Activated T-helper 1 cell treated with Interleukin-2 at 50 U/mL for 16 hours (primary cell): ENCODE measurements around the gene ELL2.

Source experiments
- DNase-seq: peaks from one replicate; pipeline ENCODE4 v3.0.0-alpha.2; 2020; ENCODE audit warnings: low read depth

The ELL2 gene

DNA sequence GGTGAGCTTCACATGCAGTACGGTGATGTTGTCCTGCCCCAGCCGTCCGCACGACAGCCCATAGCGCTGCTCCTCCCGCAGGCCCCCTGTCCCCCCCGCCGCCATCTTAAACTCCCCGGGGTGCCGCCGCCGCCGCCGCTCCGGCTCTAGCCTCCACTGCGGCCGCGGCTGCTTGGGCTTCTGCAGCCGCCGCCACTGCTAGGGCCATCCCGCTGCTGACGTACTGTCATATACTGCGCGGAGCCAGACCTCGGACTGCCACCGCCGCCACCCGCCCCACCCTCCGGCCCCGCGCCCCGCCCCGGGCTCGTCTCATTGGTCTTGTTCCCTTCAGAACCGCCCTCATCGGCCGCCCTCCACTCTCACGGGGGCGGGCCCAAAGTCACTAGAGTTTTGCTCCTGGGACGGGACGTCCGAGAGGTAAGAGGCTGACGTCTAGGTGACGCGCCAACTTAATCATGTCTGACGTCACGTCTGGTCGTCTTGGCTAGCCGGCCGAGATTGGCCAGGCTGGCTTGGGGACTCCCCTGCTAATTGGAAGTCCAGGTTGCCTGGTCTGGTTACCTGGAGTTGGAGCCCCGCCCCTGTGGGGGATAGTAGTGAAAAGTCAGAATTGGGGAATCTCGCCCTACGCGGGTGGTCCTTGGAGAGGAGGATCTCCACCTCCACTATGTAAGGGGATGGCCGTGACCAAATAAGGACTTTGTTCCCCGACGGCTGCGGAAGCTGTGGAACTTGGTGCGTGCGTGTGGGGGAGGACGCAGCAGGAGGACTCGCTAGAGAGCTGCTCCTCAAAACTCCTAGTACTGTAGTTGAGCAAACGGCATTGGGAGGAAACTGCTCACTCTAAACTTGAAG lies at the start of gene ELL2:
ELL2 (minus strand) TSS at position 235 of the 858 bp plus-strand sequence; CDS start at position 105, 130 bp downstream.
- peak; percentile 86 for DNase-seq

DNA sequence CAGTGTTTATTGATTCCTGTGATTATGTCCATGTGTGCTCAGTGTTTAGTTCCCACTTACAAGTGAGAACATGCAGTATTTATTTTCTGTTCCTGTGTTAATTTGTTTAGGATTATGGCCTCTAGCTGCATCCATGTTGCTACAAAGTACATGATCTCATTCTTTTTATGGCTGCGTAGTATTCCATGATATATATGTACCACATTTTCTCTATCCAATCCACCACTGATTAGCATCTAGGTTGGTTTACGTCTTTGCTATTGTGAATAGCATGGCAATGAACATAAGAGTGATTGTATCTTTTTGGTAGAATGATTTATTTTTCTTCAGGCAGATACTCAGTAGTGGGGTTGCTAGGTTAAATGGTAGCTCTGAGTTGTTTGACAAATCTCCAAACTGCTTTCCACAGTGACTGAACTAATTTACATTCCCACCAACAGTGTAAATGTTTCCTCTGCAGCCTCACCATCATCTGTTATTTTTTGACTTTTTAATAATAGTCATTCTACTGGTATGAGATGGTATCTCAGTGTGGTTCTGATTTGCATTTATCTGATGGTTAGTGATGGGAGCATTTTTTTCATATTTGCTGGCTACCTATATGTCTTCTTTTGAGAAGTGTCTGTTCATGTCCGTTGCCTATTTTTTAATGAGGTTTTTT lies 47.5 kb upstream of the ELL2 start:
- no peak for DNase-seq

DNA sequence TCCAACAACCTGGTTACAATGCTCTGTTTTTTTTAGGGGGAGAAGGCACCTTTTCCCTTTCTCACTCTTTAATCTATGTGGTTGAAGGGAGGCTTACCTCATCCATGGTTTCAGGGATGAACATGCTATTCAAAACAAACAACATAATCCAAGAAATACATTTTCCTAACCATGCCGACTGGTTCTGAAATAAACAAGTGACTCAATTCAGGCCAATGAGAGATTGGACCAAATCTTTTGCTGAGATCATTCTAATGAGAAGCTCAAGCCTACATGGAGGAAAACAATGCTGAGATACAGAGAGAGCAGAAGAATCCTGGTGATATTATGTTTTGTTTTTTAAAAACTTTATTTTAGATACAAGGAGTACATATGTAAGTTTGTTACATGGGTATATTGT lies 46.8 kb upstream of the ELL2 start:
- DNase-seq: no peak

DNA sequence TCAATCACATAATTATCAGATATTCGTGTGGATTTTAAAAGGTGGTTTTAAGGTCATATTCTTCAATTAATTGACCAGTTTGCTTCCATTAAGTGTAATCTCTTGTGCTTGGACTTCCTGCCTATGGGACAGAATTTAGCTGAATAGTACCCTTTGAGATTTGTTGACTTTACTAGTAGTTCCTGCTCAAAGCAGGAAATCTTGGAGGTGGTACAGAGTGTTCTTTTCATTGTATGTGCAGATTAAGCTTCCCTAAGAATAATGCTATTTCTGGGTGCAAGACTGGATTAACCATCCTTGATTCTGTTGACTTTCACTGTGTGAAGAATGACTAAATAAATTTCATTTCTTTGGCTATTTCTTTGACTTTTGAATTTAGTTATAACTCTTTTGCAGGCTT lies 45.4 kb upstream of the ELL2 start:
- no peak for DNase-seq

DNA sequence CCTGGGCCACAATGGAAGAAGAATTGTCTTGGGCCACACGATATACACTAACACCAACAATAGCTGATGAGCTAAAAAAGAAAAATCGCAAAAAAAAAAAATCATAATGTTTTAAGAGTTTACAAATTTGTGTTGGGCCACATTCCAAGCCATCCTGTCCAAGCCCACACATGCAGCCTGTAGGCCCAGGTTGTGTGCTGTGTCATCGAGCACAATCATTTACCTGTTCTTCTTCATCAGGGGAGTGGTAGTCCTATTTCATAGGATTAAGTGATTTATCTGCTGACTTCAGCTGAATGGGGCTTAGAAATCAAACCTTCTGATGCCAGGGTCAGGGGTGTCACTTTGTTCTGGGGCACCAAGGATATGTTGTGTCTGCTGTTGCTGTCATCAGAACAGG lies 44.6 kb upstream of the ELL2 start:
- no peak for DNase-seq

DNA sequence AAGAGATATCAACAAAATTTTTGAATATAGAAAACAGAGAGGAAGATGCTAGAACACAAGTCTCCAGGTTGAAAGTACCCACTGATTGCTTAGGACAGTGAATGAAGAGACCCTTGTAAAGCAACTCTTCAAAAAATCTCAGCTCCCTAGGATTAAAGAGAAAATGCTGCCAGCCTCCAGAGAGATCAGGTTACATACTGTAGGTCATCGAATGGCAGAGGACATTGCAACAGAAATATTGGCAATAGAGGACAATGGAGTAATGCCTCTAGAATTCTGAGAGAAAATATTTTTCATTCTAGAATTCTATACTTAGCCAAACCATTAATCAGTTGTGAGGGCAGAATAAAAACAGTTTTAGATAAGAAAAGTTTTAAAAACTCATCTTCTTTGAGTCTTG lies 43.1 kb upstream of the ELL2 start:
- no peak for DNase-seq

DNA sequence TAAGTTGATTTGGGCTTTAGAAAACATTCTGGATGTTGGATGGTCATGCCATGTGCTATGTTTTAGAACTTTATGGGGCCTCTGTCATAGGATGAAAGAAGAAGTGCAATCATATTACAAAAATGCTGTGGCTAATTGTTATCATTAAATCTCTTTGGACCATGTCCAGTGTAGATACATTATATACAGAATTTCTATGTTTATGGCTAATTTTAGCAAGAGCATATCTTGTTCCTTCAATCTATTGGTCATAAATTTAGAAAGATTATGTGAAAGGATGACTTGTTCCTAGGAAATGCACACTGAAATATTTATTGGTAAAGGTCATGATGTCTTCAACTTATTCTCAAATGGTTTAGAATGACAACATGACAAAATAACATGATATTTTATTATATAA lies 42.4 kb upstream of the ELL2 start:
- DNase-seq: no peak

DNA sequence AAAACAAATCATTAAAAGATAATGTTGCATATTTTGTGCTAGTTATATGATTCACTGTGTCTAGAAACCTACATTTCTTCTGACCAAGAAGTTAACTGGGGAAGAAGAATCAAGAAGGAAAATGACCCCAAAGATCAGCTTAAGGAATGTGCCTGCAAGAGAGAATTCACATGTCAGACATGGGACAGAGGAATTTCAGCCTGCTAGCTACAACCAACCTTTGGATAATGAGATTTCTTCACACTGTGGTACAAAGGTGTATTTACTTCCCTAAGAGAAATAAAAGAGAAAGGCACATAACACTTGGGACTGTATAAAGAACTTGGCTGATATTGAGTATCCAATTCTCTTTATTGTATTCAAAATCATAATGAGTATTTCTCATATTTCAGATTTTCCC lies 39.6 kb upstream of the ELL2 start:
- no peak for DNase-seq

DNA sequence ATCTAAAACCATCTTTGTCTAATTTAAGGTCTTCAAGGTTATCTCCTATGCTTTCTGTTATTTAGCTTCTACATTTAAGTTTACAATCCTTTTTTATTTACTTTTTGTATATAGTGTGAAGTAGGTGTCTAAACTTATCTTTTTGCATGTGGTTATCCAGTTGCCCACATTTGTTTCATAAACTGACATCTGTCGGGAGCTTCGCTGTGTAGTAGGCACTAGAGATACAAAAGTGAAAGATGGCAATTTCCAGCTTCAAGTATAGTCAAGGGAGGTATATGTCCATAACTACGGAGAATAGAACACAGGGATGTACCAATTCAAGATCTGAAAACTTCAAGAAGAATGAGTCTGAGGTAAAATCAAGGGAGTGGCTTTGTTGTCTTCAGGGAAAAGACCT lies 38.7 kb upstream of the ELL2 start:
- no peak for DNase-seq

DNA sequence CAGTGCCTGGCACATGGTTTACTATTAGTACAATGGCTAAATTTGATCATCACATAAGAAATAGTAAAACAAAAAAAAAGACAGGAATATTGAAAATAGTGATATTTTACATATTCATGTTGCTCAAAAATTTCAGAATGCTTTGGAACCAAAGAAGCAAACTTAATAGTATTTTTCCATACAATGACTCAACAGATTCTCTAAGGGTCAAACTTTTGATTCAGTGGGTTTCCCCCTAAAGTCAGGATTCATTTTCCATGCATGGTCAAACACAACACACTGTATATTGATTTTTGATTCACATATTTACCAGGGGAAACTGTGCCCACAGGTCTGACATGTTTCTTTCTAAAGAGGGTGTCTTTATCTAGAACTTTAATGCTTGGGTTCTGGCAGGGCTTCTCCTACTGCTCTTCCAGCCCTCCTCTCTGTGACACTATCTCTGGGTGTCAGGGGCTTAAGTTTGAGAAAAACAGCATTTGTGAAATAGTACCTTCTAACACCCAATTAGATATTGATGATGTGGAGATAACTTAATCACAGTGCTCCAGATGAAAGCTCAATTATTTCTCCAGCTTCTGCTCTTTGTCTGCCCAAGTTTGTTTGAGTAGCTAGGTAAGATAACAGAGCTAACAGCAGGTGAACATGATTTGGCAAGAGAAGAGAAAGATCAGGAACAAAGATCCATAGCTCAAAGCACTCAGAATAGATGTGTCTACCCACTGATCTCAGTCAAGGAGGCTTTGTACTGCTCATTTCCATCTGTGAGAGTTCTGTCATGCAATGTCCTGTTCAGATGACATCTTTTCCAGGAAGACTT lies 35.5 kb upstream of the ELL2 start:
- DNase-seq: no peak

DNA sequence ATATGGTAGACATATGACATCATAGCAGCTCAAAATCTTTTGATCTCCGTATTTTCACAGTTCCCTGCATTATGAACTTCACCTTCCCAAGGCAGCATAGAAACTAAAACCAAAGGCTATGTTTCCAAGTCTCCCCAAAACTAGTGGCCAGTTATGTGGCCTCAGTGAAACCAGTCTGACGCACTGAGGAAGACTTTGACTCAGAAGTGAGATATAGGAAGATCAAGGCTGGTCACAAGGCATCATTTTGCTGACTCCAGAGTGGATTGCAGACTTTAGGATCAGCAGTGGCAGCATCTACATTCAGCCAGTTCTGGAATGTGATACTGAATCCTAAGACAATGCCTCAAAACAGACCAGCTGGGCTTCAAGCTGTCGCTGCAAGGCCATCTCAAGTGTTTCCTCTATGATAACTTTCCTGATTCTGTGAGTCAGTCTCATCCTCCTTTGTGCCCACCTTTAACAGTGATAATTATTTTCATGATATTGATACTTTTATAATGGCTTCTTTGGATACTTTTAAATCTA lies 34.4 kb upstream of the ELL2 start:
- no peak for DNase-seq

DNA sequence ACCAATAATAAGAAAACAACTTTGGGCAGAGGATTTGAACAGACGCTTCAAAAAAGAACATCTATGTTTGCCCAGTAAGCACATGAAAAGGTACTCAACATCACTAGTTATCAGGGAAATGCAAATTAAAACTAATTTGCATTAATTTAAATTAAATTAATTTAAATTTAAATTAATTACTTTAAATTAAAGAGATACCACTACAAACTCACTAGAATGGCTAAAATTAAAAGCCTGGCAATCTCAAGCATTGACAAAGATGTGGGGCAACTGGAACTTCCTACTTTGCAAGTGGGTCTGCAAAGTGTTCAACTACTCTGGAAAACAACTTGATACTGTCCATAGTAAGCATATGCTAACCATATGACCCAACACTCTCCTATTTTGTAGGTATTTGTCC lies 32.1 kb upstream of the ELL2 start:
- DNase-seq: no peak

DNA sequence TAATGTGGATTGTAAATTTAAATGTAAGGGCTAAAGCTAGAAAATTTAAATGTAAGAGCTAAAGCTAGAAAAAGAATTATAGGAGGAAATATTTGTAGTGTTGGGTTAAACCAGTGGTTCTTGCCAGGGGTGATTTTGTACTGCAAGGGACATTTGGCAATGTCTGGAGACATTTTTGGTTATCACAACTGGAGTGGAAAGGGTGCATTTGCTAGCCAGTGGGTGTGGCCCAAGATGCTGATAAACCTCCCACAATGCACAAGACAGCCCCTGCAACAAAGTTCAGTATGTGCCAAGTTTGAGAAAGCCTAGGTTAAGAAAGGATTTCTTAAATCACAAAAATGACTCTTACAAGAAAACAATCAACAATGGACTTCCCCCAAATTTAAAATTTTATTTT lies 31.6 kb upstream of the ELL2 start:
- DNase-seq: no peak

DNA sequence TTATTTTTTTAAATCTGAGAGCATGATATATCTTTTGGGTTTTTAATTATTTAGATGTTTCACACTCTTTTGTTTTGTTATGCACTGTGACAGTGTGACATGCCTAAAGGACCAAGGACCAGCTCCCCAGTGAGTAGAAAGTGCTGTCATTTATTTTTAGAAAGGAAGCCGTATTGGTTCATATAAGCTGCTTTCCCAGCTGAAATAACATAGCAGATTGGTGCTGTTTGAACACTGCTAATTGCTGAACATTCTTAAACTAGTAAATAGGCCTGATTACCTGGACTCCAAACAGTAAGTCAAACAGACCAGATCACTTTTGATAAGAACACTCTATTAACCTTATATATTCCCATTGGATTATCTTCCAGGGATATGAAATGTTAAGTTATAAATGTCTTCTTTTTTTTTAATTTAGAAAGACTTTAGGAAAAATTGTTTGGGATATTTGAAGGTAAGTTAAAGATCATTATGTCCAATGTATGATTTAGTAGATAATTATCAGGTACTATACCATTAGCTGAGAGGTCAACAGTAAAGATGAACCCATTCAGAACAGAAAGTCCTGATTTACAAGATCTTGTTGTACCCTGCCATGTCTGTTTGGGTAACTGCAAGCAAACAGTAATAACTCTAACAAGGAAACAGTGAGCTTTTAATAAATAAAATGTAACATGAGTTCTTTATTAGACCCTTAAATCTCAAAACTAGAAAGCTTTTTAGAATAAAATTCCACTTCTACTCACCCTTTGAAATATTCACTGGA lies 27.8 kb upstream of the ELL2 start:
- DNase-seq: no peak

DNA sequence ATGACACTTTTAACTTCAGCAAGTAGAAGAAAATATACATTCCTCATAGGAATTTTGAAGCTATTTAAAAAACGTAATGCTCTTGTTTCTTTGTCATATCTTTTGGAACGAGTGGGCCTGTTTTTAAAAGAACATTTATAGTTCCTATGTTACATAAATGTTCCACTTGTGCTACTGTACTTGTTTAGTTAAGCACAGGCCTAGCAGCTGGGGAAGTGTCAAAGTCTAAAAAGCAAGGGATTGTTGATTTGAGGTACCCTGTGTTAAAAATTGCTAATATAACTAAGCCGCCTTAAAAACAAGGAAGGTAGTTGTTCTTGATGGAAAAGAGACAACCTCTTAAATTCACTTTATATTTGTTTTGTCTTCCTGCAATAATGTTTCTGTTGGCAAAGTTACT lies 27.2 kb upstream of the ELL2 start:
- no peak for DNase-seq

DNA sequence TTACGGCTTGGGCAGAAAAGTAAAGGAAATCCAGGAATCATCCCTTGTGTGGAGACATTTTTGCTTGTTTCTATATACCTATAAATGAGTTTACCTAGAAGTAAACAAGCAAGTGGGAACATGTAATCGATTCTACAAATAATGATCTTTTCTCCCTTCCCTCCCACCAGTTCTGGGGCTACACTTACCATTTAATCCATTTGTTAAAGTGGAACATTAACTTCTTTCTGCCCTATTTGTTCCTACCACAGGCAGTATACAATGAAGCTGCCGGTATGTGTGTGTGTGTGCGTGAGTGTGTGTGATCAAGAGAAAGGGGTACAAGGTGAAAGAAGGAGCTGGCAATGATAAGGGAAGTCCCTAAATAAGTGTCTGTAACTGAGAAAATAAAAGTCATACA lies 26.4 kb upstream of the ELL2 start:
- DNase-seq: no peak

DNA sequence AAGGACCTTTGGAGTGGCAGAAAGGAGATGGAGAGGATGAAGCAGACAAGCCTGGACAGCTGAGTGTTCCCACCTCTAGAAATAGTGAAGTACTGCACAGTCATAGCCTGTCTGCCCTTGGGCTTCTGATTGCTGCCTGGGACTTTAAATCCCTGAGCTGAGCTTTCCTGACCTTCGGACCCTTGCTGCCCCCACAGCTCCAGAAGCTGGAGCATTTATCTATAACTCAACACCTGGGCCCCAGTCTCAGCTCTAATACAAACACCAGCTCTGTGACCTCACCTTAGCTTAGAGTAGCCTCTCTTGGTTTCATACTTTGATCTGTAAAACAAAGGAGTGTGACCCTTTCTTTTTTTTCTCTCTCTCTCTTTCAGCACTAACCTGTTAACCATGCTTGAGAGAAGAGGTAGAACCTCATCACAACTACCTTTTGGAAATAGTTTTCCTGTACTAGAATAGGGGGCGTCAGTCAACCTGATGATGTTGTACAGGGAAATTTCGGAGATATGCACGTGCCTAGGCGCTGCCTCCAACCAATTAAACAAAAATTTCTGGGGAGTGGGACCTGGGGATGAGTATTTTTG lies 25.4 kb upstream of the ELL2 start:
- no peak for DNase-seq

DNA sequence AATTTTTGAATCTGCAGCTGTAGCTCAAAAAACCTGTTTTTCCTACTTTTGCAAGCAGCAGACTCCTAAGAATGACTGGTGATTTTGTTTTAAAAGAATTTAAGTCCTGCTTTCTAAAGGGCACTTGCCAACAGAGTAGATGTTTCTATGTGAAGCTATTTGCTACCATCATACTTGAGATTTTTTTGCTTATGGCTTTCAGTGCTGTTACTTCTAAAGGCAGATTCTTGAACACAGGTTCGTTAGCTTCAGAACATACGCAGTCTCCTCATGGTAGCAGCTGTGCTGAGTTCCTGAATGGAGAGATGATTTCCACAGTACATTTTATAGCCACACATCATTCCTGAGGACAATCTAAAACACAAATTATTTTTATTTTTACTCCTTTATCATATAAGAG lies 24.4 kb upstream of the ELL2 start:
- no peak for DNase-seq

DNA sequence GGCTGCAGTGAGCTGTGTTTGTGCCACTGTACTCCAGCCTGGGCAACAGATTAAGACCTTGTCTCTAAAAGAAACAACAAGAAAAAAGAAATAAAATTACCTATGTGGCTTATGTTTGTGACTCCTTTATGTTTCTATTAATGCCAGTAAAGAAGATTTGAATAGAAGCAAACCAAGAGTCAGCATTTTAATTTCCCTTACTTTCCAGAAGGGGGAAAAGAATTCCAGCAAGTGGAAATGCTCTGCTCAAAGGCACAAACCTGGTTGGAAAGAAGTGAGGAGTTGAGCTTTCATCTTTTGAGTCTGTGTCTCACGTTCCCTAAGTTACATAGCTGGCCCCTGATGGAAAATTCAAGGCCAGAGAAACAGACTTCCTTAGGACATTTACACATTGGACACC lies 23.6 kb upstream of the ELL2 start:
- no peak for DNase-seq

DNA sequence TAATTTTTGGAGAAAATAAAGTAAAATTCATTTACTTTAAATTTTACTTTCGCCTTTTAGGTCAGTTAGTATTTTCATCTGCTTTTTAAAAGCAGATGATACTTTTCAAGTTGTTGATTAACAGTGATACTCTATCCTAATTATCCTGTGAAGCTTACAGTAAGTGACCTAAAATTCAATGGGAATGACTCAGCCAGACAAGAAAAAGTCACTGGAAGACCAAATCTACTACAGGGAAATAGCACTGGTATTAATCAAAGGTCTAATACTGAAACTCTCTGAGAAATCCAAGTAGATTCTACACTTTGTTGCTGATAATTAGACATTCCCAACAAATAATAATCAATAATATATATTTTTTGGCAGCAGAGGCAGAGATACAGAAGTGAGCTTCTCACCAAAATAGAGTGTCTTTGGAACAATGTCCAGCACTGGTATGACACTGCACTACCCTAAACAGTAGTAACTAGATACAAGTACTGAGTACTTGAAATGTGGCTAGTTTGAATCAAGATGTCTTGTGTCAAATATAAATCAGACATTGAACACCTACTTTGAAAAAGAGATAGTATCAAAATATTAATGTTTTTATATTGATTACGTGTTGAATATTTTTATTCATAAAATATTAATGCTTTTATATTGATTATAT lies 22.8 kb upstream of the ELL2 start:
- DNase-seq: no peak

DNA sequence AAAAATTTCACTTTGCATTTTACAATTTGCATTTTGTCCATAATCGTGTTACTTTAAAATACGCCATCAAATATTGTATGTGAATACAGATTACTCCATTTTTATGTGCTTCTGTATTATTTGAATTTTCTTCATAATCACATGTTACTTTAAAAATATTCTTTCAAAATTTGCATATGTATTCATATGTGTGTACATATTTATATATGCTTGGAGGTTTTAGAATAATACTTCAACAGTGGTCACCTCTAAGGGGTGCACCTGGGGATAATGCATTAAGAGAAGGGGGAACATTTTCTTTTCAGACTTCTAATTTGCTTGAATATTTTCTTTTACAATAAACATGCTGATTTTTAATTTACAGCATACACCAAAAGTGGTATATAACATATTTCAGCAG lies 21.9 kb upstream of the ELL2 start:
- DNase-seq: no peak
